H9 (cell line): ENCODE data around the gene FBLN1. TPM values are rescaled to one million over a fixed set of nuclear protein-coding genes. Genes with fewer than 3 reads are reported as not detected.

ENCODE experiments used
- DNase-seq: peaks from one replicate; pipeline ENCODE4 v3.0.0-alpha.2; 2017
- H2AFZ ChIP-seq: one replicate; pipeline ENCODE4 v1.6.1; 2013; ENCODE audit warnings: mild to moderate bottlenecking, low read length, control low read depth, moderate library complexity
- H2AK5ac ChIP-seq: 2 replicates; pipeline ENCODE4 v1.6.1; 2013; ENCODE audit warnings: low read length, control low read depth, mixed read lengths; ENCODE audit not compliant: insufficient read length
- H2BK120ac ChIP-seq: one replicate; pipeline ENCODE4 v1.6.1; 2013; ENCODE audit warnings: low read depth, mild to moderate bottlenecking, low read length, control low read depth, inconsistent platforms; ENCODE audit not compliant: poor library complexity, severe bottlenecking
- H2BK12ac ChIP-seq: 2 replicates; pipeline ENCODE4 v1.6.1; 2013; ENCODE audit warnings: low read length, control low read depth, mixed read lengths, low read depth; ENCODE audit not compliant: insufficient read length
- H2BK15ac ChIP-seq: 2 replicates; pipeline ENCODE4 v1.6.1; 2013; ENCODE audit warnings: low read depth, low read length, control low read depth
- H2BK20ac ChIP-seq: one replicate; pipeline ENCODE4 v1.6.1; 2013; ENCODE audit warnings: low read depth, mild to moderate bottlenecking, low read length, control low read depth, inconsistent platforms; ENCODE audit not compliant: poor library complexity, severe bottlenecking
- H2BK5ac ChIP-seq: 2 replicates; pipeline ENCODE4 v1.6.1; 2013; ENCODE audit warnings: low read length, control low read depth, mixed read lengths; ENCODE audit not compliant: insufficient read length
- H3K14ac ChIP-seq: 2 replicates; pipeline ENCODE4 v1.6.1; 2013; ENCODE audit warnings: low read length, control low read depth; ENCODE audit not compliant: insufficient read depth
- H3K18ac ChIP-seq: 2 replicates; pipeline ENCODE4 v1.6.1; 2013; ENCODE audit warnings: low read depth, mild to moderate bottlenecking, mixed read lengths, low read length, control low read depth; ENCODE audit not compliant: insufficient read length
- H3K23ac ChIP-seq: 2 replicates; pipeline ENCODE4 v1.6.1; 2013; ENCODE audit warnings: low read length, control low read depth, mixed read lengths, low read depth; ENCODE audit not compliant: insufficient read length
- H3K23me2 ChIP-seq: 2 replicates; pipeline ENCODE4 v1.6.1; 2013; ENCODE audit warnings: low read depth, mild to moderate bottlenecking, mixed read lengths, low read length, control low read depth; ENCODE audit not compliant: insufficient read length, poor library complexity, severe bottlenecking
- H3K27ac ChIP-seq: 2 replicates; pipeline ENCODE4 v1.5.1; 2013; ENCODE audit warnings: low read length, control low read depth, mixed read lengths, low read depth; ENCODE audit not compliant: insufficient read length
- H3K27me3 ChIP-seq: 2 replicates; pipeline ENCODE4 v1.6.1; 2013; ENCODE audit warnings: low read length, control low read depth, inconsistent platforms; ENCODE audit not compliant: insufficient read depth
- H3K4ac ChIP-seq: 2 replicates; pipeline ENCODE4 v1.6.1; 2013; ENCODE audit warnings: low read depth, mild to moderate bottlenecking, control low read depth, inconsistent platforms, low read length, moderate library complexity
- H3K4me1 ChIP-seq: 2 replicates; pipeline ENCODE4 v1.6.1; 2013; ENCODE audit warnings: low read length, control low read depth, inconsistent platforms; ENCODE audit not compliant: insufficient read depth
- H3K4me2 ChIP-seq: 2 replicates; pipeline ENCODE4 v1.6.1; 2013; ENCODE audit warnings: low read length, control low read depth, mixed read lengths; ENCODE audit not compliant: insufficient read length, insufficient read depth
- H3K56ac ChIP-seq: 2 replicates; pipeline ENCODE4 v1.6.1; 2013; ENCODE audit warnings: low read depth, mild to moderate bottlenecking, mixed read lengths, low read length, control low read depth; ENCODE audit not compliant: insufficient read length
- H3K79me1 ChIP-seq: 2 replicates; pipeline ENCODE4 v1.6.1; 2013; ENCODE audit warnings: low read depth, mild to moderate bottlenecking, moderate library complexity, low read length, control low read depth, inconsistent platforms; ENCODE audit not compliant: insufficient read depth, poor library complexity, severe bottlenecking
- H3K79me2 ChIP-seq: 2 replicates; pipeline ENCODE4 v1.6.1; 2013; ENCODE audit warnings: low read length, control low read depth, inconsistent platforms; ENCODE audit not compliant: insufficient read depth
- H3K9ac ChIP-seq: 2 replicates; pipeline ENCODE4 v1.6.1; 2013; ENCODE audit warnings: low read length, control low read depth, mixed read lengths; ENCODE audit not compliant: insufficient read length; ENCODE audit errors: extremely low read depth
- H3K9me3 ChIP-seq: one replicate; pipeline ENCODE4 v1.6.1; 2013; ENCODE audit warnings: low read depth, low read length, inconsistent platforms; ENCODE audit not compliant: control insufficient read depth
- H3T11ph ChIP-seq: one replicate; pipeline ENCODE4 v1.6.1; 2013; ENCODE audit warnings: mild to moderate bottlenecking, low read length, control low read depth, inconsistent platforms
- H4K20me1 ChIP-seq: one replicate; pipeline ENCODE4 v1.6.1; 2013; ENCODE audit not compliant: control insufficient read depth, insufficient read length, insufficient read depth
- H4K5ac ChIP-seq: 2 replicates; pipeline ENCODE4 v1.6.1; 2013; ENCODE audit warnings: low read depth, mild to moderate bottlenecking, mixed read lengths, low read length, control low read depth; ENCODE audit not compliant: insufficient read length
- H4K8ac ChIP-seq: replicated peaks from 2 replicates; pipeline ENCODE4 v1.6.1; 2013; ENCODE audit warnings: low read length, control low read depth, mixed read lengths, low read depth; ENCODE audit not compliant: insufficient read length
- H4K91ac ChIP-seq: 2 replicates; pipeline ENCODE4 v1.6.1; 2013; ENCODE audit warnings: low read depth, mild to moderate bottlenecking, moderate library complexity, mixed read lengths, low read length, control low read depth; ENCODE audit not compliant: insufficient read length
- H3K27ac Mint-ChIP-seq, 3 experiments: 2 replicates in 2 of 3; 3 replicates in 1 of 3; pipeline ENCODE4 v1.8.0; 2020 to 2021; ENCODE audit warnings: mixed read lengths in 3 of 3, mild to moderate bottlenecking in 1 of 3, moderate library complexity in 1 of 3
- H3K27me3 Mint-ChIP-seq: 2 replicates; pipeline ENCODE4 v1.8.0; 2021; ENCODE audit warnings: low read depth, mild to moderate bottlenecking, moderate library complexity, mixed read lengths
- H3K36me3 Mint-ChIP-seq, 3 experiments: 2 replicates in 2 of 3; 3 replicates in 1 of 3; pipeline ENCODE4 v1.8.0; 2020 to 2021; ENCODE audit warnings: low read depth in 3 of 3, mixed read lengths in 3 of 3; ENCODE audit not compliant: insufficient read depth in 1 of 3
- H3K4me1 Mint-ChIP-seq, 2 experiments: 2 replicates each; pipeline ENCODE4 v1.8.0; 2020; ENCODE audit warnings: mixed read lengths in 2 of 2
- H3K4me3 Mint-ChIP-seq, 2 experiments: 2 replicates in 1 of 2; 3 replicates in 1 of 2; pipeline ENCODE4 v1.8.0; 2020 to 2021; ENCODE audit warnings: mild to moderate bottlenecking in 2 of 2, mixed read lengths in 2 of 2, moderate library complexity in 1 of 2
- H3K9me3 Mint-ChIP-seq, 2 experiments: 2 replicates in 1 of 2; 3 replicates in 1 of 2; pipeline ENCODE4 v1.8.0; 2020; ENCODE audit warnings: mild to moderate bottlenecking in 2 of 2, mixed read lengths in 2 of 2, moderate library complexity in 1 of 2
- CTCF ChIP-seq: fragments of 200-600 bp; sonication (generic); conservative IDR thresholded peaks from 3 replicates; pipeline ENCODE4 v1.8.0; 2021; ENCODE audit warnings: antibody characterized with exemption, mild to moderate bottlenecking
- WGBS: extraction: QIAGEN DNeasy Blood & Tissue Kit; methylation state at CpG from one replicate; pipeline ENCODE4 v1.1.7; 2013; ENCODE audit warnings: missing lambda C conversion rate, low lambda C conversion rate, mixed read lengths; ENCODE audit not compliant: insufficient read length; ENCODE audit errors: extremely low coverage; 5-methylcytosine and 5-hydroxymethylcytosine counted together
- total RNA-seq: library from RNA; stranded (reverse); gene quantifications from 2 replicates; pipeline ENCODE4 v1.2.1, GENCODE V29; 2021

Gene FBLN1
- total RNA-seq, 1 experiment from 2014 or later, result 140 TPM

GRCh38 chr22:45551310-45552016, 48.8 kb downstream of the FBLN1 start:
- Histone ChIP-seq H2AK5ac (no peak overlapping the region), H3K27ac (no peak overlapping the region), H3K4ac (no peak overlapping the region), H3K4me2 (no peak overlapping the region), H3K9me3 (no peaks in the 10 kb centered on the region), H3K23me2 (no peaks in the 10 kb centered on the region), H3K9ac (no peak overlapping the region), H2BK5ac (no peak overlapping the region), H2BK20ac (no peak overlapping the region), H2BK12ac (no peak overlapping the region), H3K18ac (no peak overlapping the region), H3K27me3 (no peaks in the 10 kb centered on the region), H2BK120ac (no peak overlapping the region), H3K79me2 (no peaks in the 10 kb centered on the region), H4K91ac (no peak overlapping the region), H3K56ac (no peak overlapping the region), H3K79me1 (no peaks in the 10 kb centered on the region), H3K14ac (no peak overlapping the region), H2BK15ac (no peak overlapping the region), H3K23ac (no peak overlapping the region), H3T11ph (no peak overlapping the region), H4K8ac (no peak overlapping the region), H2AFZ (no peak overlapping the region), H4K20me1 (no peaks in the 10 kb centered on the region), H4K5ac (no peak overlapping the region), H3K4me1 (no peaks in the 10 kb centered on the region)
- H3K27me3 Mint-ChIP-seq, result no peaks in the 10 kb centered on the region; the same call in 1 of the 2 replicates
- no peak for TF ChIP-seq CTCF
- WGBS, result no CpG with 5 or more reads among the region's 18 CpGs
- no peaks in the 10 kb centered on the region for H3K9me3 Mint-ChIP-seq
- no peak for DNase-seq
- H3K4me1 Mint-ChIP-seq, result peaks cover 6 to 24% of the 10 kb centered on the region in 2 experiments
- H3K27ac Mint-ChIP-seq, result peak overlapping the region in 2 of 3 experiments; percentile 53 to 78; a peak in 4 of 7 replicates
- peaks cover 43 to 69% (median 65%) of the 10 kb centered on the region in 3 experiments for H3K36me3 Mint-ChIP-seq
- H3K4me3 Mint-ChIP-seq, result no peak overlapping the region
